Epithelial cell of proximal tubule (primary cell): Measurements from ENCODE around the gene SMG5. TPM values are rescaled to one million over a fixed set of nuclear protein-coding genes. Genes with fewer than 3 reads are reported as not detected.

Experiments used
- DNase-seq: peaks from one replicate; pipeline ENCODE4 v3.0.0-alpha.2; 2011; ENCODE audit warnings: low read depth
- H3K4me3 ChIP-seq: 2 replicates; pipeline ENCODE4 v1.5.1; 2011; ENCODE audit warnings: low read depth, mild to moderate bottlenecking, low read length
- total RNA-seq: library from RNA; depleted of rRNA; stranded (reverse); fragments of >200 nt; gene quantifications from 2 replicates; pipeline ENCODE4 v1.2.3, GENCODE V29; 2015
- TF ChIP-seq, protein P1 (sequence below): conservative IDR thresholded peaks from 2 replicates; pipeline ENCODE4 v1.5.1; 2012; ENCODE audit warnings: low read depth, mild to moderate bottlenecking, low read length

SMG5 gene
- total RNA-seq, 1 donor from 2014 or later = 77.4 TPM

DNA sequence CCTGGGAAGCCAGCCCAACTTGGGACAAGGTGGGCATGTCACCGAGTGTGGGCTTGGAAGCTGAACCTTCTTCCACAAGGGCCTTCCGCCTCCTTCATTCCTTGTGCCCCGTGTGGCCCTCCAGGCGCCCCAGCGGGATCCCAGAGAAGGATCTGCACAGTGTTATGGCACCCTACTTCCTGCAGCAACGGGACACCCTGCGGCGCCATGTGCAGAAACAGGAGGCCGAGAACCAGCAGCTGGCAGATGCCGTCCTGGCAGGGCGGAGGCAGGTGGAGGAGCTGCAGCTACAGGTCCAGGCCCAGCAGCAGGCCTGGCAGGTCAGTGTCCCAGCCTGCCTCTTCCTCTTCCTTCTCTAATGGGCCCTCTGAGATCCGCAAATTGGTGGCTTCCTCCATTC is 46.5 kb downstream of the SMG5 start:
- TF ChIP-seq, protein P1, sequence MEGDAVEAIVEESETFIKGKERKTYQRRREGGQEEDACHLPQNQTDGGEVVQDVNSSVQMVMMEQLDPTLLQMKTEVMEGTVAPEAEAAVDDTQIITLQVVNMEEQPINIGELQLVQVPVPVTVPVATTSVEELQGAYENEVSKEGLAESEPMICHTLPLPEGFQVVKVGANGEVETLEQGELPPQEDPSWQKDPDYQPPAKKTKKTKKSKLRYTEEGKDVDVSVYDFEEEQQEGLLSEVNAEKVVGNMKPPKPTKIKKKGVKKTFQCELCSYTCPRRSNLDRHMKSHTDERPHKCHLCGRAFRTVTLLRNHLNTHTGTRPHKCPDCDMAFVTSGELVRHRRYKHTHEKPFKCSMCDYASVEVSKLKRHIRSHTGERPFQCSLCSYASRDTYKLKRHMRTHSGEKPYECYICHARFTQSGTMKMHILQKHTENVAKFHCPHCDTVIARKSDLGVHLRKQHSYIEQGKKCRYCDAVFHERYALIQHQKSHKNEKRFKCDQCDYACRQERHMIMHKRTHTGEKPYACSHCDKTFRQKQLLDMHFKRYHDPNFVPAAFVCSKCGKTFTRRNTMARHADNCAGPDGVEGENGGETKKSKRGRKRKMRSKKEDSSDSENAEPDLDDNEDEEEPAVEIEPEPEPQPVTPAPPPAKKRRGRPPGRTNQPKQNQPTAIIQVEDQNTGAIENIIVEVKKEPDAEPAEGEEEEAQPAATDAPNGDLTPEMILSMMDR = no peak
- no peak for DNase-seq
- H3K4me3 ChIP-seq = no peak overlapping the region

DNA sequence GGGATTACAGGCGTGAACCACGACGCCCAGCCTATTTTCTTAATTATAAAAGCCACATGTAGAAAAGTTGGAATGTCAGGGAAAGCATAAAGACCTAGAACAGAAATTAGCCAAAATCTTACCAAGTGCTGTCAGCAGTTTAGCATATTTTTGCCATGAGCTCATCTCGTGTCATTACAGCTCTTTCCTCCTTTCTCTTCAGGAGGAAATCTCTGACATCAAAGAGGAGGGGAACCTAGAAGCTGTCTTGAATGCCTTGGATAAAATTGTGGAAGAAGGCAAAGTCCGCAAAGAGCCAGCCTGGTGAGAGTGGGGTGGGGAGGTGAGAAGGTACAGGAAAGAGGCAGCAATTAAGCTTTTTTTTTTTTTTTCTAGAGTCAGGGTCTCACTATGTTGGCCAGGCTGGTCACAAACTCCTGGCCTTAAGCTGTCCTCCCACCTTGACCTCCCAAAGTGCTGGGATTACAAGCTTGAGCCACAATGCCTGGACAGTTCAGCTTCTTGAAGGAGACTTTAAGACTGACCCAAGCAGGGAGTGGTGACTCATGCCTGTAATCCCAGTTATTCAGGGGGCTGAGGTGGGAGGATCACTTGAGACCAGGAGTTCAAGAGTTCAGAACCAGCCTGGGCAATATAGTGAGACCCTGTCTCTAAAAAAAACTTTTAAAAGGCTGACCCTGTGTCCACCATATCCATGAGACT is 49.0 kb downstream of the SMG5 start:
- DNase-seq = no peak
- TF ChIP-seq, protein P1 = no peak
- no peak overlapping the region for H3K4me3 ChIP-seq

DNA sequence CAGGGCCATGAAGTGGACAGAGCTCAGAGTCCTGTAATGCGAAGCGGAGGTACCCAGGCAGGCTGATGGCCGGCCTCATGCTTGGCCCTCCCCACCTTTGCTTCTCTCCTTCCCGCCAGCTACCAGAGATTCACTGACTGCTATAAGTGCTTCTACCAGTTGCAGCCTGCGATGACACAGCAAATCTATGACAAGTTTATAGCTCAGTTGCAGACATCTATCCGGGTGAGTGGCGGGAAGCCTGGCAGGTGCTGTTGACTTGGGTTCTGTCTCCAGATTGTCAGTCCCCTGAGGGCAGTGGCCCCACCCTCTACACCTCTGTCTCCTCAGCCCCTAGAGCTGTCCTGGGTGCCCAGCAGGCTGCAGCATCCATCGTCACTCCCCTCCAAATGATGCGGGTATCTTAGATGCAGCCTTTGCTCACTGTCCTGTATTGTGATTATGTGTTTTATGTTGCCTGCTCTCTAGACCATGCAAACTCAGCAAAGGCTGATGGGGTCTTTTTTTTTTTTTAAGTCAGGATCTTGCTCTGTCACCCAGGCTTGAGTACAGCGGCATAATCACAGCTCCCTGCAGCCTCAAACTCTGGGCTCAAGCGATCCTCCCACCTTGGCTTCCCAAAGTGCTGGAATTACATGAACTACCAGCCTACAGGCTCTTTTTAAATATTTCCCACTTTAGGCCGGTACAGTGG is 50.3 kb downstream of the SMG5 start:
- TF ChIP-seq, protein P1 = no peak
- DNase-seq = no peak
- H3K4me3 ChIP-seq = no peak overlapping the region

DNA sequence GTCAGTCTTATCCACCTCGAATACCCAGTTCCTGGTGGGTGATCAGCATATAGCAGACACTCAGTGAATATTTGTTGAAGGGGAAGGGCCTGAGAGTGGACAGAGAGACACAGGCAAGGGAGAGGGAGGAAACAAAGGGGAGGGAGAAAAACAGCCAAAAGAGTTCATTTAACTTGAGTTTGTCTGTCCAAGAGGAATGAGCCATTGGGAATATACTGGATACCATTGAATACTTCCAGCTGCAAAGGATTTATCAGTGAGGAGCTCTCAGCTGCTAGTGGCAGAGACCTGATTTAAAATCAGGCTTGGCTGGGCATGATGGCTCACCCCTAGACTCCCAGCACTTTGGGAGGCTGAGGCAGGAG is 52.2 kb downstream of the SMG5 start:
- H3K4me3 ChIP-seq = no peak overlapping the region
- TF ChIP-seq, protein P1 = no peak
- no peak for DNase-seq

DNA sequence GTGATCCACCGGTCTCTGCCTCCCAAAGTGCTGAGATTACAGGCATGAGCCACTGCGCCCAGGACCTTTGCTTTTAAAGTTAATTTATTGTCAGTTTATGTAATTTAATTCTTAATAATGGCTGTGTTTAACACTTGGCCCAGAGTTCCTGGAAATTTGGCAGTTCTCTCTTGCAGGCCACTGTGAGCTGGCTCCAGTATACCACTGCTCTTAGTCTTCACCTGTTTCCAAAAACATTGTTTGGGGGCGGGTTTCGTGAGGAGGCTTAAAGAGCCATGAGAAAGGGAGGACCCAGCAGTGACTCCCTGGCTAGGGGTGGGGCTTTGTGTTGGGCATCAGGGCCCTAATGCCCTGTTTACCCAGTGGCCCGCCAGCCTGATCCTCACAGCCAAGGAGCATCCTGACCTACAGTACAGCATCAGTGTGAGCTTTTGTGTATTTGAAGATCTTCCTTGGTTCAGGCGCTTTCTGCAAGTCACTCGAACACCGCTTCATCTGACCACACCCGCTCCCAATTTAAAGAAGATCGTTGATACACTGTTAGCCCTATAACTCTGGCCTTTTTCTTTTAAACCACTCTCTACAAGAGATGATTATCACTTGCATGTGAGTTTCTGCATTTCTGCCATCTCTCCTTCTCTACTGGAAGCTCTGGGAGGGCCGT is 52.7 kb downstream of the SMG5 start:
- no peak for DNase-seq
- TF ChIP-seq, protein P1 = no peak
- H3K4me3 ChIP-seq = no peak overlapping the region

DNA sequence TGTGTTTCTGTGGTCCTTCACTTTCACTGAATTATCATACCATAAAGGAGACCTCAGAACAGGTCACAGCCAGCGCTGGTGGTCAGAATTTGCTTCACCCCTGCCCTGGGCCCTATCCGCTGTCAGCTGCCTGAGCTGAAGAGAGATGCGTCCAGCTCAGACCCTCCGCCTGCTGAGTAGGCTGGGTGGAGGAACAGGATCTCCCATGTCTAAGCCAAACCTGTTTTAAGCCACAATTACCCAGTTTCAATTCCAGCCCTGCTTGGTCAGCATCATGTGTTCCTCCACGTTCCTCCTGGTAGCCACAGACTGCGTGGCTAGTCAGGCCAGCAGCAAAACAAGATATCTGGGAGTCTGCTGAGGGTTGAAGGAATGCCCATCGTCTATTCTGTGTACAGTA is 54.1 kb downstream of the SMG5 start:
- DNase-seq = no peak
- TF ChIP-seq, protein P1 = no peak
- H3K4me3 ChIP-seq = no peak overlapping the region
